Stimulated activated CD8-positive, alpha-beta memory T cell treated with anti-CD3 and anti-CD28 coated beads, Interleukin-12 subunit alpha, Interleukin-12 subunit beta, amount 100 ng/mL, for 4 hours (primary cell): Measurements from ENCODE around the gene TXLNG.
"Not testable (repeated sequence)": the region's sequence is repeated elsewhere in the genome, so short reads cannot be mapped to it uniquely, and the experiment has no call there.

ENCODE experiments used
- DNase-seq: peaks from one replicate; pipeline ENCODE4 v3.0.0-alpha.2; 2020; ENCODE audit warnings: low read depth

The TXLNG gene

GRCh38 chrX:16786139-16786790 is at the start of gene TXLNG:
Gene TXLNG (plus strand): TSS chrX:16786466. CDS start chrX:16786488, 22 bp downstream.
- DNase-seq, result peak; percentile 96

- no peak for DNase-seq
Observed at GRCh38 chrX:16737024-16737423, 49.2 kb upstream of the TXLNG start.

GRCh38 chrX:16739574-16739973 is 46.7 kb upstream of the TXLNG start:
- no peak for DNase-seq

GRCh38 chrX:16743604-16744325 is 42.5 kb upstream of the TXLNG start:
- DNase-seq, result no peak

- DNase-seq, result no peak
Observed at GRCh38 chrX:16745102-16745501, 41.2 kb upstream of the TXLNG start.

GRCh38 chrX:16745659-16746058 is 40.6 kb upstream of the TXLNG start:
- no peak for DNase-seq

- no peak for DNase-seq
Observed at GRCh38 chrX:16748425-16748824, 37.8 kb upstream of the TXLNG start.

GRCh38 chrX:16750136-16750535 is 36.1 kb upstream of the TXLNG start:
- no peak for DNase-seq

- no peak for DNase-seq
Observed at GRCh38 chrX:16754019-16754418, 32.2 kb upstream of the TXLNG start.

GRCh38 chrX:16756724-16757123 is 29.5 kb upstream of the TXLNG start:
- no peak for DNase-seq

GRCh38 chrX:16761500-16761899 is 24.8 kb upstream of the TXLNG start:
- DNase-seq, result not testable (repeated sequence)

GRCh38 chrX:16762579-16762978 is 23.7 kb upstream of the TXLNG start:
- DNase-seq, result no peak

- DNase-seq, result no peak
Observed at GRCh38 chrX:16765594-16765993, 20.7 kb upstream of the TXLNG start.

GRCh38 chrX:16770970-16771482 is 15.2 kb upstream of the TXLNG start:
- DNase-seq, result no peak

- no peak for DNase-seq
Observed at GRCh38 chrX:16771483-16772398, 14.5 kb upstream of the TXLNG start.

GRCh38 chrX:16772460-16772859 is 13.8 kb upstream of the TXLNG start:
- DNase-seq, result no peak

- DNase-seq, result no peak
Observed at GRCh38 chrX:16774746-16775145, 11.5 kb upstream of the TXLNG start.

- no peak for DNase-seq
Observed at GRCh38 chrX:16778545-16778944, 7.7 kb upstream of the TXLNG start.

GRCh38 chrX:16778993-16779392 is 7.3 kb upstream of the TXLNG start:
- DNase-seq, result no peak

GRCh38 chrX:16779815-16780214 is 6.5 kb upstream of the TXLNG start:
- not testable (repeated sequence) for DNase-seq

- no peak for DNase-seq
Observed at GRCh38 chrX:16783452-16783851, 2.8 kb upstream of the TXLNG start.

- DNase-seq, result not testable (repeated sequence)
Observed at GRCh38 chrX:16784440-16784839, 1.8 kb upstream of the TXLNG start.
